T-helper 1 cell treated with Interleukin-12 subunit alpha and Interleukin-12 subunit beta and Interleukin-4 antibody, amounts not matched to agents 30 ng/mL and 1 ng/mL, for 36 hours (primary cell): ENCODE data around the gene DPY19L3. TPM values are rescaled to one million over a fixed set of nuclear protein-coding genes. Genes with fewer than 3 reads are reported as not detected.
"Not testable (repeated sequence)": the region's sequence is repeated elsewhere in the genome, so short reads cannot be mapped to it uniquely, and the experiment has no call there.

ENCODE experiments used
- intact Hi-C: fragments of 100-400 bp; cut with micrococcal nuclease; formaldehyde crosslinking; loops from one replicate; pipeline ENCODE4 v1.15.1; 2024
- total RNA-seq: library from RNA; stranded (reverse); gene quantifications from 2 replicates; pipeline ENCODE4 v1.2.3, GENCODE V29; 2022

DPY19L3 gene
- 8.1 and 10.6 TPM in 2 replicates for total RNA-seq

GRCh38 chr19:32405431-32406160 lies at the start of gene DPY19L3:
DPY19L3 (plus strand) TSS chr19:32405770; CDS start chr19:32408254, 2,484 bp downstream.
- intact Hi-C loops, result loop anchor here (1.0 to 10.0 kb wide), 9 partner anchors 59 to 1767 kb away; partner anchors contain the start of genes ANKRD27, CEBPG, FAAP24 and LSM14A

DNA sequence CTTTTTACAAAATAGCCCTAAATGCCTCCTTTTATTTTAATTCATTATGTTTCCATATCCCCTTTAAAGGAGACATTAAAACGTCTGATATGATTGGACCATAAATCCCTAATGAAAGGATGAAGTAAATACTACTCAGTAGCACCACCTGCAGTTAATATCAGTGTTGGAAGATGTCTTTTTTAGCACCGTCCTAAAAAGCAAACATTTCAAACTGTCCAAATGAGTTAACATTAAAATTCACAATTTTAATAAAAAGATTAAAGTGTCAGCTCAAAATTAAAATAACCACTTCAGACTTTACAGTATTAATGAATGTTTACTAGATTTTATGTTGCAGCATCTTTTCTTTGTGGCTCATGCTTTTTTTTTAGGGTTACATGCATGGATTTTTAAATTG lies 47.9 kb upstream of the DPY19L3 start:
- intact Hi-C loops, result no loop called here

DNA sequence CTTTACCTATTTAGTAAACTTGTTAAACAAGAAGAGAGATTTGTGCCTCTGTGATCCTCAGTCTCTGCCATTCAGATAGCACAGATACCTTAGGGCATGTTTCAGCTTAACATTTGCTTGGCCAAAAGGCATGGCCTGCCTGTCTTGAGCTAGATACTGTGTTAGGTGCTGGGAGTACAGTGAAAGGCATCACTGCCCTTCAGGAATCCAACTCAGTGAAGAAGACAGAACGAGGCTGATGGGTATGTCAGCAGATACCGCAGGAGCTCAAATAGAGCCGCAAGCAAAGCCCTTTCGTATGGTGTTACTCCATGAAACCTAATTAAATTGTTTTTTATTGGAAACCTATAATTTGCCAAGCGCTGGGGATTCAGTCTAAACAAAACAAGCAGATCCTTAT lies 47.2 kb upstream of the DPY19L3 start:
- intact Hi-C loops, result no loop called here

- intact Hi-C loops, result no loop called here
These were observed 46.0 kb upstream of the DPY19L3 start for GRCh38 chr19:32359581-32359980.

DNA sequence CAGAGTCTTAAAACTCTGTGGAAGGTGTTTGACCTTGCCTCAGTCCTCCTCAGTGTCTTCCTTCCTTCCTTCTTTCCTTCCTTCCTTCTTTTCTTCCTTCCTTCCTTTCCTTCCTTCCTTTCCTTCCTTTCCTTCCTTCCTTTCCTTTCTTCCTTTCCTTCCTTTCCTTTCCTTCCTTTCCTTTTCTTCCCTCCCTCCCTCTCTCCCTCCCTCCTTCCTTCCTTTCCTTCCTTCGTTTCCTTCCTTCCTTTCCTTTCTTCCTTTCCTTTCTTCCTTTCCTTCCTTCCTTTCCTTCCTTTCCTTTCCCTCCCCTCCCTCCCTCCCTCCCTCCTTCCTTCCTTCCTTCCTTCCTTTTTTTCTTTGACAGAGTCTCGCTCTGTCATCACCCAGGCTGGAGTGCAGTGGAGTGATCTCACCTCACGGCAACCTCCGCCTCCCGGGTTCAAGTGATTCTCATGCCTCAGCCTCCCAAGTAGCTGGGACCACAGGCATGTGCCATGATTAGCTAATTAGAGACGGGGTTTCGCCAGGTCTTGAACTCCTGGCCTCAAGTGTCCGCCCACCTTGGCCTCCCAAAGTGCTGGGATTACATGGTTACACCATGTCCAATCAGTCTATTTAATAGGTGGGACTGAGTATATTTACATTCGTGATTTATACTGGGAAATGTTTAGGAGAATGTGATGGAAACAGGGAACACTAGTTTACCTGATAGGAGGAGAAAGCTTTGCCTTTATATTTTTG lies 43.8 kb upstream of the DPY19L3 start:
- intact Hi-C loops, result no loop called here

- intact Hi-C loops, result no loop called here
These were observed 43.3 kb upstream of the DPY19L3 start for GRCh38 chr19:32362318-32362691.

GRCh38 chr19:32363175-32363574 lies 42.4 kb upstream of the DPY19L3 start:
- intact Hi-C loops, result no loop called here

DNA sequence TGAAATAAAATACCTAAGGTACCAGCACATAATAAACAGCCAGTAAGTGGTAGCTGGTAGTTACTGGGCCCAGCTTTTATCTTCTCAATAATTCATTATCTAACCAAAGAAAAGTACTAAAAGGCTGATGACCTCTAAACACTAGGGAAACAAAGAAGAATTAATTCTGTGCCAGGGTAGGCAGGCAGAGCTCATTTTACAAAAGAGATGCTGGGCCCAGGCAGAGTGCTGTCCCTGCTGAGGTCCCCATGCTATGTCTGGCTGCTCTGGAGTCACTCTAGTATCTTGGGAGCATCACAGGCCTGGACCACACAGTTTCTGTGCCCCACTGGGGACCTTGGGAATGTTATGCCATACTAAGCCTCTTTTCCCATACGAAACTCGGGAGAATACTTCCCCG lies 41.9 kb upstream of the DPY19L3 start:
- intact Hi-C loops, result no loop called here

- intact Hi-C loops, result no loop called here
These were observed 41.5 kb upstream of the DPY19L3 start for GRCh38 chr19:32364040-32364439.

DNA sequence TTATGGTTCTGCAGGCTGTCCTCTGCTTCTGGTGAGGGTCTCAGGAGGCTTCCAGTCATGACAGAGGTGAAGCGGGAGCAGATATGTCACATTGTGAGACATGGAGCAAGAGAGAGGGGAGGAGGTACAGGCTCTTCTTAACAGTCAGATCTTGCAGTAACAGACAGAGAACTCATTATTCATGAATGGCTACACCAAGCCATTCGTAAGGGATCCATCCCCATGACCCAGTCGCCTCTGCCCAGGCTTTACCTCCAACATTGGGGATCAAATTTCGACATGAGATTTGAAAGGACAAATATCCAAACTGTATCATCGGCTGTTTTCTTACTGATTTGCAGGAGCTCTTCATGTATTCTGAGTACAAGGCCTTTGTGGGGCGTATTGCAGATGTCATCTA lies 38.5 kb upstream of the DPY19L3 start:
- intact Hi-C loops, result no loop called here

DNA sequence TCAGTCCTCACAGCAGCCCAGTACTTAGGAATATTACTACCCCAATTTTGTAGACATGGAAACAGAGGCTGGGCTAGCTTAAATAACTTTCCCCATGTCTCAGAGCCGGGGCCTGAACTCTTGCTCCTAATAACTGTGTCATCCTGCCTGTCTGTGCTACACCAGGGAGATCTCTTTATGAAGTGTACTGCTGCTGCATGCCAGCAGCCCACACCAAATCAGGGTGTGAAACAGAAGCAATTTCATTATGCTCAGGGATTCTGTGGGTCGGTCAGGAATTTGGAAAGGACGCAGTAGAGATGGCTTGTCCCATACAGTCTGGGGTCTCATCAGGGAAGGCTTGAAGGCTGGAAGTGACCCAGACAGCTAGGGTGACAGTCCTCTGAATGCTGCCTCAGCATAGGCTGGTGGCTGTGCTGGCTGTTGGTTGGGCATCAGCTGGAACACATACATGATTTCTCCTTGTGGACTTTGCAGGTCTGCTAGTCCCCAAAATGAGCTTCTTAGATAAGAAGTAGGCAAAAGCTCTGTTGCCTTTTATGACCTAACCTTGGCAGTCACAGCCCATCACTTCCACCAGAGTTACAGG lies 37.5 kb upstream of the DPY19L3 start:
- intact Hi-C loops, result no loop called here

DNA sequence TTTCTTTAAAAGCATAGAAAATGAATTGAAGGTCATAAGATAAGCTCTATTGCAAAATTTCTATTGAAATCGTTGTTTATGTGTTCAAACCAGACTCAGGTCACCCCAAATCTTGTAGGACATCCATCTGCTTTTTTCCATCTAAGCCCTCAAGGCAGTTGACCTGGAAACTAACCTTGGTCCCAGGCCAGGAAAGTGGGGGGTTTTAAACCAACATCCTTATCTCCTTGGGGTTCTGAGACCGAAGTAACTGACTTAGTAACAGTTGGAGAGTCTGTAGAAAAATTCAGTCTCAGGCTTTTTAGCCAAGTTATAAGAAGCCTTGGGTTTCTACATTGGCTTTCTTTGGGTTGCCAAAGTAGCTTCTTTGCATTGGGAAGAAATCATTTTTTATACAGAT lies 36.8 kb upstream of the DPY19L3 start:
- intact Hi-C loops, result no loop called here

DNA sequence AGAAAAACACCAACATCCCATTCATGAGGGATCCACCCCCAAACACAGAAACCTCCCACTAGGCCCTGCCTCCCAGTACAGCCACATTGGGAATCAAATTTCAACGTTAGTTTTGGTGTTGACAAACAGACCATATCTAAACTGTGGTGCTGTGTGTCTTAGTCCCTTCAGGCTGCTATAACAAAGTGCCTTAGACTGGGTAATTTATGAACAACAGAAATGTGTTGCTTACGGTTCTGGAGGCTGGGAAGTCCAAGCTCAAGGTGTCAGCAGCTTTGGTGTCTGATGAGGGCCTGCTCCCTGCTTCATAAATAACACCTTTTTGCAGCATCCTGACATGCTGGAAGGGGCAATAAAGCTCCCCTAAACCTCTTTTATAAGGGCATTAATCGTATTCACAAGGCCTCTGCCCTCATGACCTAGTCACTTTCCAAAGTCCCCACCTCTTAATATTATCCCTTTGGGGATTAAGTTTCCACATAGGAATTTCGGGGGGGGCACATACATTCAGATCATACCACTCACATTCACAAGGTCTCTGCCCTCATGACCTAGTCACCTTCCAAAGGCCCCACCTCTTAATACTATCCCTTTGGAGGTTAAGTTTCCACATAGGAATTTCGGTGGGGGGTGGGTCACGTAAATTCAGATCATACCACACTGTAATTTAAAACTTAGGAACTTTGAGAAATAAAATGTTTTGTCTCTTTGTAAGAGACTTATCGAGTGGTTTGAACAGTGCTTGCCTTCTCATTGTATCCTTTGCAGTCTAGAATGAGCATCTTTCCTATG lies 32.6 kb upstream of the DPY19L3 start:
- intact Hi-C loops, result no loop called here

- intact Hi-C loops, result no loop called here
These were observed 31.8 kb upstream of the DPY19L3 start for GRCh38 chr19:32373585-32374295.

- intact Hi-C loops, result not testable (repeated sequence)
These were observed 31.2 kb upstream of the DPY19L3 start for GRCh38 chr19:32374362-32374761.

- intact Hi-C loops, result not testable (repeated sequence)
These were observed 28.5 kb upstream of the DPY19L3 start for GRCh38 chr19:32377088-32377487.

GRCh38 chr19:32380269-32380668 lies 25.3 kb upstream of the DPY19L3 start:
- intact Hi-C loops, result no loop called here

DNA sequence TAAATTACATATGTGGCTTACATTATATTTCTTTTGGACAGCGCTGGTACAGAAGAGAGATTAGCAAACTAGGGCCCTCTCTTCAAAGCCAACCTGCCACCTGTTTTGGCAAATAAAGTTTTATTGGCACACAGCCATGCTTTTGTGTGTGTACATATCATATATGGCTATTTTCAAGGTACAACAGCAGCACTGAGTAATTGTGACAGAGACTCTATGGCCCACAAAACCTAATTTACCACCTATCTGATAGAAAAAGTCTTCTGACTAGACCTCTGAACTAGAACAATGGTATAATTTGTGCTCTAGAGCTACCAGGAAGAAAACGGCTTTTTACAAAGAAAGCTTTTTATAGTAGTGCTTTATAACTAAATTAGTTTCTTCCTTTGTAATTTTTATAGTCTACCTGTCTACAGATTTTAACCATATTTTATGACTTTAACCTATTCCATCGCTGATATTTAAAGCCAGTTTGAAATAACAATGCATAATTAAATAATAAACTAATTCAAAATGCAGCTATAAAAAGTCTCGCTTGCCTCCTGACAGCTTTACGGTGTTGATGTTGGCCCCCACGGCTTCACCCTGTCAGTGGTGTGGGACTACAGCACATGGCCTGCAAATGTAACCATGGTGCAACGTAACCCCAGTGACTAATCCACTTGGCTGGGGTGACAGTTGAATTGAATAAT lies 17.7 kb upstream of the DPY19L3 start:
- intact Hi-C loops, result no loop called here

DNA sequence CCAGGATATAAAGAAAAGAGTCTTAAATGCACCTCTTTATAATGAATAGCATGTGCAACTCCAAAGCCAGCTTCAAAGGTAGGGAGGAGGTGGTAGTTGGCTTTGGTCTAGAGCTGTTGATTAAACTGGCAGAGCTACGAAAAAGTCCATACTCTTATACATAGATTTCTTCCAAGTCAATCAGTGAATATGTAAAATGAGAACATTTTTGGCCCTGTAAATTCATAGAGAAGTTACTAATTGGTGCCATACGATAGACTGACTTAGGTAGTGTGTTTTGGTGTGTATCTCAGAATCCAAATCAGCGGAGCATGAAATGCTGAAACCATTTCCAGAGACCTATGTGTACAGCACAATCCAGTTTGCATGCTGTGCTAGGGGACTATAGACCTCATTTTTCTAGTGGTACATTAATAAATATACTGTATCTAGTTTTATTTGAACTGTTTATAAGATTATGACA lies 17.1 kb upstream of the DPY19L3 start:
- intact Hi-C loops, result no loop called here

GRCh38 chr19:32392901-32393300 lies 12.7 kb upstream of the DPY19L3 start:
- intact Hi-C loops, result no loop called here
